Measurements from ENCODE around the gene NRCAM.

NRCAM gene

GRCh38 chr7:108314551-108314950, 141.7 kb downstream of the NRCAM start:
- no peaks in the 10 kb centered on the region for H3K4me1 ChIP-seq (ENCODE audit: insufficient read depth, low read length)
- H3K9ac ChIP-seq (ENCODE audit: low read length), result no peak overlapping the region
- H3K36me3 ChIP-seq (ENCODE audit: insufficient read depth, low read length), result no peaks in the 10 kb centered on the region
- H3K4me3 ChIP-seq (ENCODE audit: low read depth in 1 of 2, low read length in 2 of 2), result no peak overlapping the region
- no peak overlapping the region for H3K27ac ChIP-seq (ENCODE audit: low read depth, low read length)
- H3K9me3 ChIP-seq (ENCODE audit: low read length), result no peaks in the 10 kb centered on the region
- no peaks in the 10 kb centered on the region for H3K27me3 ChIP-seq (ENCODE audit: control insufficient read depth in 1 of 2, insufficient read depth in 2 of 2, low read length in 2 of 2)

DNA sequence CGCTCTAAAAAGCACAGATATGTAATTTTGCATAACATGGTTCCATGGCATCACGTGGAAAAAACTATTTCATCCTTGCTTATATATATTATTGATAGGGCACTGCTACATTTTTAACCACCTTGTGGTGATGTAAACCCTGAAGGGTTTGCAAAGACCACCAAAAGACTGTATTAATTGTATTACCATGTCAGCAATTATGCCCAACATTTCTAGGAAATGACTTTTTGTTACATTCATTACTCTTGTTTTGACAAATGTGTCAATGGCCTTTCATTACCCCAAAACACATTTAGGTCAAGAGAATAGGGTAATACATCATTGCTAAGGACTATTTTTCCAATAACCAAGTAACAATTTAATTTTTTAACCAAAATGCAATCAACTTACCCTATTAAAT, 142.2 kb downstream of the NRCAM start:
- Histone ChIP-seq H3K4me1 (ENCODE audit: insufficient read depth, low read length) (no peaks in the 10 kb centered on the region), H3K4me3 (ENCODE audit: low read depth in 1 of 2, low read length in 2 of 2) (no peak overlapping the region), H3K9ac (ENCODE audit: low read length) (no peak overlapping the region), H3K27ac (ENCODE audit: low read depth, low read length) (no peak overlapping the region), H3K9me3 (ENCODE audit: low read length) (no peaks in the 10 kb centered on the region), H3K27me3 (ENCODE audit: control insufficient read depth in 1 of 2, insufficient read depth in 2 of 2, low read length in 2 of 2) (no peaks in the 10 kb centered on the region), H3K36me3 (ENCODE audit: insufficient read depth, low read length) (no peaks in the 10 kb centered on the region)

DNA sequence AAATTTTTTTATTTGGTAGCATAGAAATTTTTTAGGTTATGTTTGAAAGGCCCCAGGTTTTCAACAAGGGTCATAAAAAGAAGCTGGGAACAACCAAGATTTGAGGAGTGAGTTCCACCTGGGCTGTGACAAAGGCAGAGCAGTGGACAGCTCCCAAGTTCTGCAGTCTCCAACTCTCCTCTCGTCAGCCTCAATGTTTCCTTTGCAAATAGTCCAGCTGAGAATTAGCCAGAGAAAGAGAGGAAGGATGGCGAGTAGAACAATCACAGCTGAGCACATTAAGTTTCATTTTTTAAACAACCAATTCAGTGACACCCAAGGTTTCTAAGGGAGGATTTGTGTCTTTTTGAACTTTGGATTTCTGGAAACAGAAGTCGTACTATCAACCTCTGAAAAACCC, 143.2 kb downstream of the NRCAM start:
- Histone ChIP-seq H3K27ac (ENCODE audit: low read depth, low read length) (no peak overlapping the region), H3K36me3 (ENCODE audit: insufficient read depth, low read length) (no peaks in the 10 kb centered on the region), H3K9me3 (ENCODE audit: low read length) (no peaks in the 10 kb centered on the region), H3K4me3 (ENCODE audit: low read depth in 1 of 2, low read length in 2 of 2) (no peak overlapping the region), H3K27me3 (ENCODE audit: control insufficient read depth in 1 of 2, insufficient read depth in 2 of 2, low read length in 2 of 2) (no peaks in the 10 kb centered on the region), H3K9ac (ENCODE audit: low read length) (no peak overlapping the region), H3K4me1 (ENCODE audit: insufficient read depth, low read length) (no peaks in the 10 kb centered on the region)

GRCh38 chr7:108311446-108312168, 144.6 kb downstream of the NRCAM start:
- Histone ChIP-seq H3K9me3 (ENCODE audit: low read length) (no peaks in the 10 kb centered on the region), H3K9ac (ENCODE audit: low read length) (no peak overlapping the region), H3K27me3 (ENCODE audit: control insufficient read depth in 1 of 2, insufficient read depth in 2 of 2, low read length in 2 of 2) (no peaks in the 10 kb centered on the region), H3K4me3 (ENCODE audit: low read depth in 1 of 2, low read length in 2 of 2) (no peak overlapping the region), H3K4me1 (ENCODE audit: insufficient read depth, low read length) (no peaks in the 10 kb centered on the region), H3K27ac (ENCODE audit: low read depth, low read length) (no peak overlapping the region), H3K36me3 (ENCODE audit: insufficient read depth, low read length) (no peaks in the 10 kb centered on the region)

- Histone ChIP-seq H3K4me3 (ENCODE audit: low read depth in 1 of 2, low read length in 2 of 2) (no peak overlapping the region), H3K27ac (ENCODE audit: low read depth, low read length) (no peak overlapping the region), H3K27me3 (ENCODE audit: control insufficient read depth in 1 of 2, insufficient read depth in 2 of 2, low read length in 2 of 2) (no peaks in the 10 kb centered on the region), H3K9me3 (ENCODE audit: low read length) (no peaks in the 10 kb centered on the region), H3K4me1 (ENCODE audit: insufficient read depth, low read length) (no peaks in the 10 kb centered on the region), H3K36me3 (ENCODE audit: insufficient read depth, low read length) (no peaks in the 10 kb centered on the region), H3K9ac (ENCODE audit: low read length) (no peak overlapping the region)
Measured at GRCh38 chr7:108310351-108310750, 145.9 kb downstream of the NRCAM start.

DNA sequence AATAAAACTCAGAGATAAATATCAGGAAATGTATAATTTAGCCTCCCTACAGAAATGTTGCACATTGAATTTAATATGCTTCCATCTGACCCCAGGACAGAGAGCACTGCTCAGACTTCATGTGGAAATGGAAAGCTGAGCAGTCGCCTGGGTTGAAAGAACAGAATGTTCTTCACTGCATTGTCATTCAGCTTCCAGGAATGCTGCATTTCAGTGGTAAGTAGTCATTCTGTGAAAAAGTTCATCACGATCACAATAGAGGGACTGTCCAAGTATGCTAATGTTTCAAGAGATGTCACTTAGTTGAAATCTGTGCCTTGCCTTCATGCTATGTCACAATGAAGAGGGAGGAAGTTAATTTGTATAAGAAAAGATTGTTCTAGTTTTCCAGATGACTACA, 147.3 kb downstream of the NRCAM start:
- H3K4me1 ChIP-seq (ENCODE audit: insufficient read depth, low read length), result no peaks in the 10 kb centered on the region
- no peaks in the 10 kb centered on the region for H3K9me3 ChIP-seq (ENCODE audit: low read length)
- H3K36me3 ChIP-seq (ENCODE audit: insufficient read depth, low read length), result no peaks in the 10 kb centered on the region
- H3K9ac ChIP-seq (ENCODE audit: low read length), result no peak overlapping the region
- H3K4me3 ChIP-seq (ENCODE audit: low read depth in 1 of 2, low read length in 2 of 2), result no peak overlapping the region
- H3K27ac ChIP-seq (ENCODE audit: low read depth, low read length), result no peak overlapping the region
- no peaks in the 10 kb centered on the region for H3K27me3 ChIP-seq (ENCODE audit: control insufficient read depth in 1 of 2, insufficient read depth in 2 of 2, low read length in 2 of 2)

DNA sequence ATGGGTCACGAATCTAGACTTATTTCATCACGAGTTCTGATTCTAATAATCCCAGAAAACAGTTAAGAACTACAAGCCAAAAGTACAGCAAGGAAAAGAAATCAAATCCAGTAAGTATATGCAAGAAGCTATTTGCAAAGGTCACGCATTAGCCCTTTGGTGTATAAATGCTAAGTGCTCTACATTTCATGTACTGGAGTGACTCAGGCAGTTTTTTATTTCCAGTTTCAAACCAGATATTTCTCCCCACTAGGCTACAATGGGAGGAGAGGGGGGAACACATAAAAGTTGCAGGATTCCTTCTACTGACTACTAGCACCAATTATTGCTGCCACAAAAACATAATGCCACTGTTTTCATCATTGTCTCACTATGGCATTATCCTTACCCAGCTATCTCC, 148.0 kb downstream of the NRCAM start:
- Histone ChIP-seq H3K36me3 (ENCODE audit: insufficient read depth, low read length) (no peaks in the 10 kb centered on the region), H3K4me3 (ENCODE audit: low read depth in 1 of 2, low read length in 2 of 2) (no peak overlapping the region), H3K27ac (ENCODE audit: low read depth, low read length) (no peak overlapping the region), H3K4me1 (ENCODE audit: insufficient read depth, low read length) (no peaks in the 10 kb centered on the region), H3K9ac (ENCODE audit: low read length) (no peak overlapping the region), H3K9me3 (ENCODE audit: low read length) (no peaks in the 10 kb centered on the region), H3K27me3 (ENCODE audit: control insufficient read depth in 1 of 2, insufficient read depth in 2 of 2, low read length in 2 of 2) (no peaks in the 10 kb centered on the region)

DNA sequence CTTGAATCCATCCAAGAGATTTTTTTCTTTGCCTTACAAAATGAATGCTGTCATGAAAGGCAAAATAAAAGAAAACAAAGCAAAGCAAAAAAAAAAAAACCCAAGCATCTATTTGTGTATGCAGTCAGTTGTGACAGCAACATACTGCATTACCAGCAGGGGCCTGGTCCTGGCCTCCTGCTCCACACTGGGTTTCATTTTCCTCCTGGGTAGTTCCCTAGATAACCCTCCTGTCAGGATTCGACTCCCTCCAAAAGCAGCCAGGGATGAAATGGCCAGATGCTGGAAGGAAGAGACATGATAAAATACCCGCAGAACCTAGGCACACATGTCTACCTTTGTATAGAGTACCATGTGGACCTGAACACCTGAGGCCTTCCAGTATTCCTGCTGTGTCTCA, 148.6 kb downstream of the NRCAM start:
- Histone ChIP-seq H3K27me3 (ENCODE audit: control insufficient read depth in 1 of 2, insufficient read depth in 2 of 2, low read length in 2 of 2) (no peaks in the 10 kb centered on the region), H3K36me3 (ENCODE audit: insufficient read depth, low read length) (no peaks in the 10 kb centered on the region), H3K9ac (ENCODE audit: low read length) (no peak overlapping the region), H3K27ac (ENCODE audit: low read depth, low read length) (no peak overlapping the region), H3K9me3 (ENCODE audit: low read length) (no peaks in the 10 kb centered on the region), H3K4me1 (ENCODE audit: insufficient read depth, low read length) (no peaks in the 10 kb centered on the region), H3K4me3 (ENCODE audit: low read depth in 1 of 2, low read length in 2 of 2) (no peak overlapping the region)

GRCh38 chr7:108307194-108307593, 149.0 kb downstream of the NRCAM start:
- H3K36me3 ChIP-seq (ENCODE audit: insufficient read depth, low read length), result no peaks in the 10 kb centered on the region
- H3K27ac ChIP-seq (ENCODE audit: low read depth, low read length), result no peak overlapping the region
- no peak overlapping the region for H3K4me3 ChIP-seq (ENCODE audit: low read depth in 1 of 2, low read length in 2 of 2)
- no peaks in the 10 kb centered on the region for H3K27me3 ChIP-seq (ENCODE audit: control insufficient read depth in 1 of 2, insufficient read depth in 2 of 2, low read length in 2 of 2)
- H3K4me1 ChIP-seq (ENCODE audit: insufficient read depth, low read length), result no peaks in the 10 kb centered on the region
- H3K9me3 ChIP-seq (ENCODE audit: low read length), result no peaks in the 10 kb centered on the region
- no peak overlapping the region for H3K9ac ChIP-seq (ENCODE audit: low read length)

- Histone ChIP-seq H3K4me1 (ENCODE audit: insufficient read depth, low read length) (no peaks in the 10 kb centered on the region), H3K36me3 (ENCODE audit: insufficient read depth, low read length) (no peaks in the 10 kb centered on the region), H3K9ac (ENCODE audit: low read length) (no peak overlapping the region), H3K27ac (ENCODE audit: low read depth, low read length) (no peak overlapping the region), H3K9me3 (ENCODE audit: low read length) (no peaks in the 10 kb centered on the region), H3K27me3 (ENCODE audit: control insufficient read depth in 1 of 2, insufficient read depth in 2 of 2, low read length in 2 of 2) (no peaks in the 10 kb centered on the region), H3K4me3 (ENCODE audit: low read depth in 1 of 2, low read length in 2 of 2) (no peak overlapping the region)
Measured at GRCh38 chr7:108303332-108303731, 152.9 kb downstream of the NRCAM start.

DNA sequence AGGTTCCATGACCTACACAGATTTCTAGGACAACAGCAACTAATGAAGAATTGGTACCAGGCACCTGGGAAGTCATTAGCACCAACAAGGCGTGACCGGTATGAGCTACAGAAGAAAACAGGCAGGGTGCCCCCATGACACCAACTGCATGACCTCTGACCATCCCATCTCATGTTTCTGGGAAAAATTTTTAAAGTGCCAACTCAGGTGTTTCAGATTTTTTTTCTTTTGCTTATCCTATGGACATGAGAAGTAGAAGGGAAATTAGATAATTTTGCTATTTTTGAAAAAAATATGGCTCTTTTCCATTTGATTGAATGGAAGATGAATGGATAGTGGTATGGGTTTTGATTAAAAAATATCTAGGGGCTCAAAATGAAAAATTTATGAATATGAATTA, 154.8 kb downstream of the NRCAM start:
- no peaks in the 10 kb centered on the region for H3K4me1 ChIP-seq (ENCODE audit: insufficient read depth, low read length)
- H3K9me3 ChIP-seq (ENCODE audit: low read length), result no peaks in the 10 kb centered on the region
- no peak overlapping the region for H3K4me3 ChIP-seq (ENCODE audit: low read depth in 1 of 2, low read length in 2 of 2)
- H3K9ac ChIP-seq (ENCODE audit: low read length), result no peak overlapping the region
- no peaks in the 10 kb centered on the region for H3K36me3 ChIP-seq (ENCODE audit: insufficient read depth, low read length)
- H3K27me3 ChIP-seq (ENCODE audit: control insufficient read depth in 1 of 2, insufficient read depth in 2 of 2, low read length in 2 of 2), result no peaks in the 10 kb centered on the region
- H3K27ac ChIP-seq (ENCODE audit: low read depth, low read length), result no peak overlapping the region

DNA sequence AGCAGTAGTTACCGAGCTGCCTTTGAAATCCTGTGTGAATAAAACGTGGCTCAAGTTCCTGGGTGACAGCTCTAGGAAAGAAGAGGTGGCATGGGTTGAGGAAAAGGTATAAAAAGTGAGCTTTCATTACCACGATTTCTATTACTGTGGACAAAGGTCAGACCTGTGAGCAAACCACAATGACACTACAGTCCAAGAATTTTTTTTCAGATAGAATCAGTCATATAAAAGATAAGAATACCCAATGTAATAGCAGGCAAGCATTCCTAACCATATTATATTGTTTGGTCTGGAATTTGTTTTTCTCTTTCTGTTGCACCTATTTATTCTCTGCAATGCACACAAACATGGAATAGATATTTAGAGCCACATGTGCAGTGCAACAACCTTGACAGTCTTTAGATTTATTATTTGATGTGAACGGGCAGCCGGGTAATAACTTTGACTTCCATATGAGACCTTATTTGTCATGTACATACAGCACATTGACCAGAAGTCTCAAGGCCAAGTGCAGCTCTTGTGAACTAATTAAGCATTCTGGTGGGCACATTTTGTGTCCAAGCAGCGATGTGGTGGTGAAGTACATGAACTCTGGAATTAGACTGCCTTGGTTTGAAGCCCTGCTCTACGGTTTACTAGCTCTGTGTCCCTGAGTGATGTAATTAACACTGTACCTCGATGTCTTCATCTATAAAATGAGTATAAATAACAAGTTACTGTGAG, 156.8 kb downstream of the NRCAM start:
- no peak overlapping the region for H3K9ac ChIP-seq (ENCODE audit: low read length)
- no peak overlapping the region for H3K4me3 ChIP-seq (ENCODE audit: low read depth in 1 of 2, low read length in 2 of 2)
- H3K27ac ChIP-seq (ENCODE audit: low read depth, low read length), result no peak overlapping the region
- no peaks in the 10 kb centered on the region for H3K36me3 ChIP-seq (ENCODE audit: insufficient read depth, low read length)
- no peaks in the 10 kb centered on the region for H3K9me3 ChIP-seq (ENCODE audit: low read length)
- H3K4me1 ChIP-seq (ENCODE audit: insufficient read depth, low read length), result no peaks in the 10 kb centered on the region
- no peaks in the 10 kb centered on the region for H3K27me3 ChIP-seq (ENCODE audit: control insufficient read depth in 1 of 2, insufficient read depth in 2 of 2, low read length in 2 of 2)
